Measurements from ENCODE around the gene VAPB. TPM values are rescaled to one million over a fixed set of nuclear protein-coding genes. Genes with fewer than 3 reads are reported as not detected.

VAPB gene
- total RNA-seq, 2 donors from 2014 or later = 23.7 to 30.8 TPM

DNA sequence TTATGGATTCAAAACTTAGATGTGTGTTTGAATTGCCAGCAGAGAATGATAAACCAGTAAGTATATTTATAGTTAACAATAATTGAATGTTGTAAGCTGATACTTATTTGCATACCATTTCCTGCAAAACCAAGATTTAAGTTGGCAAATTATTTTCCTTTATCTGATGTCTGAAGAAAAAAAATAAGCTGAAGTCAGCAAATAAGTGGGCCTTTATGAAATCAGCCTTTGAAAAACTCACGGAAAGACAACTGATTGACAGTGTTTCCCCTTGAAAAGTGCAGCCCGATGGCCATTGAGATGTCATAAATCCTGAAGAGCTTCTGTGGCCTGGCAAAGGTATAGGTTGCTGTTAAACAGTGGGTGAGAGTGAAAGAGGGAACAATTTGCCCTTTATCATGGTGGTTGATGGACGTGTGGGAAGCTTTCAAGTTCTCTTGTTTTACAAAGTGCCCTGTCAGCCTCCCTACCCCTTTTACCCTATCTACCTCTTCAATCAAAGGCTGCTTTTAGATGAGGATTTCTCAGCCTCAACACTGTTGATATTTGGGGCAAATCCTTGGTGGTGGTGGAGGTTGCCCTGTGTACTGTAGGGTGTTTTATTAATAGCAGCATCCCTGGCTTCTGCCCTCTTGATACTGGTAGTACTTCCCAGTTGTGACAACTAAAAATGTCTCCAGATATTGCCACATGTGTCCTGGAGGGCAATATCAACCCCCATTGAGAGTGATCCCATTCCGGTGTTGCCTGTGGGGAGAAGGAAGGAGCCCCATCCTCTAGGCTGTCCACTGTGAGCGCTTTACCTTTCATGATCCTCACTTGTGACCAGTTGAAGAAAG, 50.2 kb downstream of the VAPB start:
- ATAC-seq (no peak), DNase-seq (no peak)
- H3K27me3 Mint-ChIP-seq = no peaks in the 10 kb centered on the region
- H3K27ac Mint-ChIP-seq = no peak overlapping the region
- H3K4me1 Mint-ChIP-seq = peaks cover 21% of the 10 kb centered on the region
- H3K36me3 Mint-ChIP-seq (ENCODE audit: low read depth) = peaks cover 7% of the 10 kb centered on the region
- no peak overlapping the region for H3K4me3 Mint-ChIP-seq
- H3K9me3 ChIP-seq (ENCODE audit: control insufficient read depth, low read length, poor library complexity, severe bottlenecking) = no peaks in the 10 kb centered on the region

DNA sequence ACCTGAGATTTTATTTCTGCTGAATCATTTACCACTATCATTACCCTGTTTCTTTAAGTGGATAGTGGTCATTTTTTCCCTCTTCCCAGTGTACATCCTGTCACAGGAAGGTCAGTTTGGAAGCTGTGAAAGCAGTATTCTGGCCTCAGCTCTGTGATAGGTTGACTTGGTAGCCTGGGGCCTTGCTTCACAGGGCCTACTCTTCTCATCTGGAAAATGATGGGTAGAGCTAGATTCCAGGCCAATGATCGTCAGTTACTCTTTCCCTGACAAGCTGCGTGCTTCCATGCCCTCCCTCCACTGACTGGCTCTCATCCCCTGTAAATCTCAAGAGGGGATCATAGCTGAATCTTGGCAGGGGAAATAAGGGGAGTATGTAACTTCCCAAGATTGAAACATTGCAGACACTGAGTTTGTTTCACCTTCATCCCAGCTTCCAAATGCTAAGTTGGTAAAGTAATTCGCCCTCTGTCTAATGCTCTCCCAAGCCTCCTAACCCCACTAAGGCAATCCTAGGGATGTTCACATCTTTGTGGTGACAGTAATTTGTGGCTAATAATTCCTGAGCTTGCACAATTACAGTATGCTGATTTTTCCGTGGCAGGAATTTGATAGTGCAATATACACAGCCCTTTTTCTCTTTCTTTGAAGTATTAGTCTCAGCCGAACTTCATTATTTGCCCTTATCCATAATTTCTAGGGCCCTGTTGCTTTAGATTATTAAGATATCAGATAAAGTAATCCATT, 51.2 kb downstream of the VAPB start:
- H3K4me3 Mint-ChIP-seq = no peak overlapping the region
- H3K9me3 ChIP-seq (ENCODE audit: control insufficient read depth, low read length, poor library complexity, severe bottlenecking) = no peaks in the 10 kb centered on the region
- peaks cover 21% of the 10 kb centered on the region for H3K4me1 Mint-ChIP-seq
- peak overlapping the region; percentile 62 for H3K27ac Mint-ChIP-seq
- DNase-seq (no peak), ATAC-seq (no peak)
- no peaks in the 10 kb centered on the region for H3K27me3 Mint-ChIP-seq
- H3K36me3 Mint-ChIP-seq (ENCODE audit: low read depth) = peaks cover 7% of the 10 kb centered on the region

- ATAC-seq (no peak), DNase-seq (no peak)
- Mint-ChIP-seq H3K4me1 (peaks cover 17% of the 10 kb centered on the region), H3K27ac (peak overlapping the region; percentile 84), H3K27me3 (no peaks in the 10 kb centered on the region), H3K4me3 (no peak overlapping the region), H3K36me3 (ENCODE audit: low read depth) (peaks cover 7% of the 10 kb centered on the region)
- H3K9me3 ChIP-seq (ENCODE audit: control insufficient read depth, low read length, poor library complexity, severe bottlenecking) = no peaks in the 10 kb centered on the region
Measured at GRCh38 chr20:58441723-58442122, 52.7 kb downstream of the VAPB start.

GRCh38 chr20:58444746-58445255, 55.8 kb downstream of the VAPB start:
- no peaks in the 10 kb centered on the region for H3K27me3 Mint-ChIP-seq
- no peaks in the 10 kb centered on the region for H3K9me3 ChIP-seq (ENCODE audit: control insufficient read depth, low read length, poor library complexity, severe bottlenecking)
- H3K4me3 Mint-ChIP-seq = no peak overlapping the region
- peaks cover 11% of the 10 kb centered on the region for H3K36me3 Mint-ChIP-seq (ENCODE audit: low read depth)
- H3K4me1 Mint-ChIP-seq = peaks cover 10% of the 10 kb centered on the region
- no peak for ATAC-seq
- H3K27ac Mint-ChIP-seq = peak overlapping the region; percentile 2
- DNase-seq = no peak

- DNase-seq (no peak), ATAC-seq (no peak)
- Mint-ChIP-seq H3K4me1 (peaks cover 10% of the 10 kb centered on the region), H3K36me3 (ENCODE audit: low read depth) (peaks cover 13% of the 10 kb centered on the region), H3K27me3 (no peaks in the 10 kb centered on the region), H3K4me3 (no peak overlapping the region), H3K27ac (no peak overlapping the region)
- H3K9me3 ChIP-seq (ENCODE audit: control insufficient read depth, low read length, poor library complexity, severe bottlenecking) = no peaks in the 10 kb centered on the region
Measured at GRCh38 chr20:58446264-58446959, 57.4 kb downstream of the VAPB start.

GRCh38 chr20:58446960-58447265, 57.9 kb downstream of the VAPB start:
- Mint-ChIP-seq H3K27me3 (no peaks in the 10 kb centered on the region), H3K4me1 (peaks cover 8% of the 10 kb centered on the region), H3K27ac (no peak overlapping the region), H3K4me3 (no peak overlapping the region), H3K36me3 (ENCODE audit: low read depth) (peaks cover 13% of the 10 kb centered on the region)
- H3K9me3 ChIP-seq (ENCODE audit: control insufficient read depth, low read length, poor library complexity, severe bottlenecking) = no peaks in the 10 kb centered on the region
- DNase-seq (no peak), ATAC-seq (no peak)

GRCh38 chr20:58447511-58448391, 58.7 kb downstream of the VAPB start:
- ATAC-seq (peak; percentile 71), DNase-seq (peak; percentile 21 to 29 (median 22))
- Mint-ChIP-seq H3K27me3 (no peaks in the 10 kb centered on the region), H3K36me3 (ENCODE audit: low read depth) (peaks cover 11% of the 10 kb centered on the region), H3K4me1 (peaks cover 8% of the 10 kb centered on the region), H3K4me3 (no peak overlapping the region), H3K27ac (no peak overlapping the region)
- no peaks in the 10 kb centered on the region for H3K9me3 ChIP-seq (ENCODE audit: control insufficient read depth, low read length, poor library complexity, severe bottlenecking)

DNA sequence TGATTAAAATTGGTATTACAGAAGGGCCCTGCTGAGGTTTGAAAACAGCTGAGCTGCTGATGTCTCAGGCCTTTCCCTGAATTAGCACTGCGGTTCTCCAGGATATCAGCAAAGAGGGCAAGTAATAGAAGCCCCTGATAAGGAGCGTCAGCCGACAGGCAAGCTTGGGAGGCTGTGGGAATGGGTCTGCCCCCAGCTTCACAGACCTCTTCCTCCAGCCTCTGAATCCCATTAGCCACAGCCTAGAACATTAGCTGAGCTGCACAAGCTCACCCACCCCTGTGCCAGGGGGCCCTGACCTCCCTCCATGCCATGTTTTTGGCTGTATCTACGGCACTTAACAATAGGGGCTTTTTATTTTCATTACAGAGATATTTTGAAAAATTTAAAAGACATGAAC, 59.9 kb downstream of the VAPB start:
- ATAC-seq (no peak), DNase-seq (no peak)
- no peaks in the 10 kb centered on the region for H3K27me3 Mint-ChIP-seq
- no peaks in the 10 kb centered on the region for H3K9me3 ChIP-seq (ENCODE audit: control insufficient read depth, low read length, poor library complexity, severe bottlenecking)
- no peak overlapping the region for H3K4me3 Mint-ChIP-seq
- H3K27ac Mint-ChIP-seq = peak overlapping the region; percentile 60
- H3K36me3 Mint-ChIP-seq (ENCODE audit: low read depth) = peaks cover 9% of the 10 kb centered on the region
- H3K4me1 Mint-ChIP-seq = peaks cover 5% of the 10 kb centered on the region

DNA sequence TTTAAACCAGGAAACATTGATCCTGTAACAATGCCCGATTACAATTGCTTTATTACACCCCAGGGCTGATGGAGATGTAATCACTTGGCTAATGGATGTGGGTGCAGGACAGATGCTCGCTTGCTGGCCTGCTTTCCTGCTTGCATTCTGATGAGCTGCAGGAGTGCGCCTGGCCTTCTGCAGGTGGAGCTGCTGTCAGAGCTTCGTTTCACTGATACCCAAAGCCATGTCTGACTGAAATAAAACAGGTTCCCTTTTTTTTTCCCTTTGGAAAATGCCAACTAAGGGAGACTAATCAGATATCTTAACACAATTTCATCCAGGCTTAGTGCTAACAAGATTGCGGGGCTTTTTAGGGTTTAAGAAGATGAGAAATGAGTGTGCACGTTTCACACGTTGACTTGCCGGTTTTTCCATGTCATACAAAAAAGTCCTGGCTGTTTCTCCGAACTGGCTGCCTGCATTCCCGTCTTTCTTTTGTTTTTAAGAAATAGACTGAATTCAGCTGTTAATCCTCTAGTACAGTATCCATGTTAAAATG, 60.7 kb downstream of the VAPB start:
- peaks cover 10% of the 10 kb centered on the region for H3K36me3 Mint-ChIP-seq (ENCODE audit: low read depth)

DNA sequence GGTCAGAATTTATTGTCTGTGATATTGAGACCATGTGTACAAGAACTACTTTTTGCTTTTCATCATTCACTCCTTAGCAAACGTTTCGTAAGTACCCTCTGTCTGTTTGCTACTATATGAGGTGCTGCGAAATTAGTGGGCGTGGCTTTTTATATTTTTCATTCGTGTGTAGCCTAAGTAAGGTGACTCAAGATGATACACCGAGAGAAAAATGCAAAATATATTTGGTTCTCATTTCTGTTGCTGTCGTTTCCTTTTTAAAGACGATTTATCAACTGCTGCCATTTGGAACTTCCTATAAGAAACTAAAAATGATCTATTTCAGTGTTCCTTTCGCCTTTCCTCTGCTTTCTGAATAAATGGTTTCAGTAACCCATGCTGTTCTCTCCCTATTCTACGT, 61.2 kb downstream of the VAPB start:
- ATAC-seq = no peak
- no peaks in the 10 kb centered on the region for H3K9me3 ChIP-seq (ENCODE audit: control insufficient read depth, low read length, poor library complexity, severe bottlenecking)
- Mint-ChIP-seq H3K4me1 (peaks cover 5% of the 10 kb centered on the region), H3K27ac (no peak overlapping the region), H3K36me3 (ENCODE audit: low read depth) (peaks cover 11% of the 10 kb centered on the region), H3K27me3 (no peaks in the 10 kb centered on the region), H3K4me3 (no peak overlapping the region)
- DNase-seq = no peak

More for the DNA sequence above, 60.7 kb downstream of the VAPB start:
- ATAC-seq (no peak), DNase-seq (no peak)
- peak overlapping the region; percentile 60 for H3K27ac Mint-ChIP-seq
- H3K9me3 ChIP-seq (ENCODE audit: control insufficient read depth, low read length, poor library complexity, severe bottlenecking) = no peaks in the 10 kb centered on the region
- H3K4me1 Mint-ChIP-seq = peaks cover 5% of the 10 kb centered on the region
- H3K4me3 Mint-ChIP-seq = no peak overlapping the region
- no peaks in the 10 kb centered on the region for H3K27me3 Mint-ChIP-seq

- DNase-seq (no peak), ATAC-seq (no peak)
- Mint-ChIP-seq H3K4me1 (no peaks in the 10 kb centered on the region), H3K36me3 (ENCODE audit: low read depth) (peaks cover 14% of the 10 kb centered on the region), H3K27me3 (no peaks in the 10 kb centered on the region), H3K4me3 (no peak overlapping the region), H3K27ac (no peak overlapping the region)
- H3K9me3 ChIP-seq (ENCODE audit: control insufficient read depth, low read length, poor library complexity, severe bottlenecking) = no peaks in the 10 kb centered on the region
Measured at GRCh38 chr20:58452667-58453255, 63.7 kb downstream of the VAPB start.

DNA sequence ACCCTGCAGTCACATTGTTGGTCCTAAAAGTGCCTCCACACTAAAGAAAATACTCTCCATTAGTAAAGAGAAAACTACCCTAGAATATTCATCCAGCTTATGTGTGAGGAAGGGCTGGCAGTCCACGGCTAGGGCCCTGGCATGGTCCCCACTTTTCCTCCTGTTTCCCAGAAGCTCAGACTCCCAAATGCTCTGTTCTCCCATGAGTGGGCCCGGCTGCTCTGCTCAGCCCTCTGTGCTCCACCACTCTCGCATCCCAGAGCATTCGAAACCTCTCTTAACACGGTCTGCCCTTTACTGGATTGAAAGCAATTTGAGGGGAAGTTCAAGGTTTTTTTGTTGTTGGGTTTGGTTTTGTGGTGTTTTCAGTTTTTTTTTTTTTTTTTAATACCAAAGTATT, 64.4 kb downstream of the VAPB start:
- DNase-seq (no peak), ATAC-seq (no peak)
- H3K9me3 ChIP-seq (ENCODE audit: control insufficient read depth, low read length, poor library complexity, severe bottlenecking) = no peaks in the 10 kb centered on the region
- H3K36me3 Mint-ChIP-seq (ENCODE audit: low read depth) = peaks cover 12% of the 10 kb centered on the region
- H3K4me1 Mint-ChIP-seq = no peaks in the 10 kb centered on the region
- no peak overlapping the region for H3K4me3 Mint-ChIP-seq
- H3K27me3 Mint-ChIP-seq = no peaks in the 10 kb centered on the region
- H3K27ac Mint-ChIP-seq = no peak overlapping the region

All from T-helper 17 cell (primary cell).